HG02981 (cell line): ENCODE measurements around the gene MYCBPAP.

ENCODE experiments used
- ATAC-seq: cut with Tn5 transposase; IDR thresholded peaks from one replicate; pipeline ENCODE4 v1.9.1; 2021; ENCODE audit warnings: mild to moderate bottlenecking, moderate library complexity; ENCODE audit not compliant: unreplicated experiment

MYCBPAP gene

DNA sequence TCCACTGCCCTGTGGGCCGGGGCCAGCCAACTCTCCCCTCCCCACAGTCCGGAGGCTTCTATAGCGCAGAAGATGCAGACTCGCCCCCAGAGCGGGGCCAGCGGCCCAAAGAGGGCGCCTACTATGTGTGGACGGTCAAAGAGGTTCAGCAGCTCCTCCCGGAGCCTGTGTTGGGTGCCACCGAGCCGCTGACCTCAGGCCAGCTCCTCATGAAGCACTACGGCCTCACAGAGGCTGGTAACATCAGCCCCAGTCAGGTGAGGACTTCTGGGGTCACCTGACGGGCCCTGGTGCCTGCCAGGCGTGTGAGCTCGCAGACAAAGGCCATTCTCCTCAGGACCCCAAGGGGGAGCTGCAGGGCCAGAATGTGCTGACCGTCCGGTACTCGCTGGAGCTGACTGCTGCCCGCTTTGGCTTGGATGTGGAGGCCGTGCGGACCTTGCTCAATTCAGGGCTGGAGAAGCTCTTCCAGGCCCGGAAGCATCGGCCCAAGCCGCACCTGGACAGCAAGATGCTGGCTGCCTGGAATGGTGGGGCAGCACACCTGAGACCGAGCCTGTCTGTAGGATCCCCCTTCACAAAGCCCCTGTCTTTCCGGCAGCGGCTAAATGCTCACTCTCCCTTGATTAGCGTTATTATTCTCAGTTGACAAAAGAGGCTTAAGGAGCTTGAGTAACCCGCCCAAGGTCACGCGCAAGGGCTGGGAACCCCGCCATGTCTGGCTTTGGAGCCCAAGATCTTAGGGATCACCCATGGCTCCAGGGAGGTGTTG is 42.6 kb downstream of the MYCBPAP start:
- ATAC-seq, result no peak

DNA sequence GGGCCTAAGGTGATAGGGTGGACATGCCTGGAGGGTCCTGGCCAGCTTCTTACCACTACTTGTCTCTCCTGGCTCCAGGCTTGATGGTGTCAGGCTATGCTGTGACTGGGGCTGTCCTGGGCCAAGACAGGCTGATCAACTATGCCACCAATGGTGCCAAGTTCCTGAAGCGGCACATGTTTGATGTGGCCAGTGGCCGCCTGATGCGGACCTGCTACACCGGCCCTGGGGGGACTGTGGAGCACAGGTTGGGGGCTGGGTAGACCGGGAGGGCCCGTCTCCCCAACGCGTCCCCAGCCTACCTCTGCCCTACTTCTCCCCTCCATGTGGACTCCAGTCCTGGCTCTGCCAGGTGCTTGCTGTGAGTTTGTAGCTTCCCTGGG is 43.2 kb downstream of the MYCBPAP start:
- no peak for ATAC-seq

DNA sequence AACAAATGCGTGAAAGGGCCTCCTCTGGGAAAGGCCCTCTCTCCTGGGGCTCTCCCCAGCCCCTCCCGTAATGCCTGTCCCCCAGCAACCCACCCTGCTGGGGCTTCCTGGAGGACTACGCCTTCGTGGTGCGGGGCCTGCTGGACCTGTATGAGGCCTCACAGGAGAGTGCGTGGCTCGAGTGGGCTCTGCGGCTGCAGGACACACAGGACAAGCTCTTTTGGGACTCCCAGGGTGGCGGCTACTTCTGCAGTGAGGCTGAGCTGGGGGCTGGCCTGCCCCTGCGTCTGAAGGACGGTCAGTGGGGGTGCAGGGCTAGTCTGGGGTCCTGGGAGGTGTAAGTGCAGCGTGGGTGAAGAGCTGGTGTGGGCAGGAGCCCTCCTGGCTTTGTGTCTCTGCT is 43.6 kb downstream of the MYCBPAP start:
- ATAC-seq, result no peak

DNA sequence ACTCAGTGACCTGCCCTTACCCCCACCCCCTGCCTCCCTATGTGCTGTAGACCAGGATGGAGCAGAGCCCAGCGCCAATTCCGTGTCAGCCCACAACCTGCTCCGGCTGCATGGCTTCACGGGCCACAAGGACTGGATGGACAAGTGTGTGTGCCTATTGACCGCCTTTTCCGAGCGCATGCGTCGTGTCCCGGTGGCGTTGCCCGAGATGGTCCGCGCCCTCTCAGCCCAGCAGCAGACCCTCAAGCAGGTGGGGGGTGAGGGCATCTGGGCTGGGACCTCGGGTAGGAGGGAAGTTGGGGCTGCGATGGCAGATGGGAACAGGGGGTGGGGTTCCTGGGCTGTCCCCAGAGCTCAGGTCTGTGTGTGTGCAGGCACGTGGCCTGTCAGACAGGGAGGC is 46.0 kb downstream of the MYCBPAP start:
- ATAC-seq, result no peak

DNA sequence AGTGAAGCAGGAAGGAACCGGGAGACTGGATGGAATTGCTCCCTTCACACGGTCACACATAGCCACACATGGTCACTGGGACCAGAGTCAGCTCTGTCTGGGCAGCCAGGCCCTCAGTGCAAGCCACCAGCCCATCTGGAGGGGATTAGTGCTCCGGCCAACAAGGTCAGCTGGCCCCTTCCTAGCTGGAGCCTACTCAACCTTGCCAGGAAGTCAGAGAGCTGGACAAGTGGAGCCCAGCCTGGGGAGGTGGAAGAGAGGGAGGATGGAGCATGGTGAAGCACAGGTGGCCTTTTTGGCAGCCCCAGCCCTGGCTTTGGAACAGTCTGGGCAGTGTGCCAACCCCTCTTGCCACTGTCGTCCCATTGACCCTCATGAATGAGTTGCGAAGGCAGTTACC is 48.6 kb downstream of the MYCBPAP start:
- ATAC-seq, result no peak

DNA sequence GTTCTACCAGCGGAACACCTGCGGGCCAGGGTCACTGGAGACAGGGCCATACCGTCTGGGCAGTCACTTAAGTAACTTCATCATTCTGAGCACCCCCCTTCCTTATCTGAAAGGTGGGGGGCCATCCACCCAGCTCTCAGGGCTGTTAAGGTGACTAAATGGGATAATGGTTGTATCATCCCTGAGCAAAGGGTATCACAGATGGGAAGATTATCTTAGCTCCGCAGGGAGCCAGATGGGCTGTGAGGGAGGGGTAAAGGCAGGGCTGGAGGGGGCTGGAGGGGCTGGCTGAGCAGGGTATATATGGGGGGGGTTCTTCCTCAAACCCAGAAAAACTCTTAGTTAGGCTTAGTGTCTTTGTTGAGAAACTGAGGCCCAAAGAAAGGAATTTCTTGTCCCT is 49.4 kb downstream of the MYCBPAP start:
- ATAC-seq, result no peak

DNA sequence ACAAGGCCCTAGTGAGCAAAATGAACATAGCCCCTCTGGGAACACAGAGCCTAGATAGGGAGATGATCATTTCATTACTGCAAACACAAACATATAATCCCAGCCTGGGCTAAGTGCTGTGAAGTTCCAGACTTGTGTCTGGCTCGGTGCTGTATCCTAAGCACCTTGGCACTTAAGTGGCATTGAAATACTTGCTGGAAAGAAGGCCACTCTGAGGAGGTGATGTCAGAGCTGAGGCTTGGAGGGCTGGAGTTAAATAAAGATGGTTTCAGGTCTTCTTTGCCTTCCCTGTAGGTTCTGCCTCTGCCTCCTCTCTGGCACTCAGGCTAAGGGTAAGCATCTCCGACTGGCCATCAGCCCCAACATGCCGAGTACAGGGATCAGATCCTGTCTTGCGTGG is 49.9 kb downstream of the MYCBPAP start:
- no peak for ATAC-seq

DNA sequence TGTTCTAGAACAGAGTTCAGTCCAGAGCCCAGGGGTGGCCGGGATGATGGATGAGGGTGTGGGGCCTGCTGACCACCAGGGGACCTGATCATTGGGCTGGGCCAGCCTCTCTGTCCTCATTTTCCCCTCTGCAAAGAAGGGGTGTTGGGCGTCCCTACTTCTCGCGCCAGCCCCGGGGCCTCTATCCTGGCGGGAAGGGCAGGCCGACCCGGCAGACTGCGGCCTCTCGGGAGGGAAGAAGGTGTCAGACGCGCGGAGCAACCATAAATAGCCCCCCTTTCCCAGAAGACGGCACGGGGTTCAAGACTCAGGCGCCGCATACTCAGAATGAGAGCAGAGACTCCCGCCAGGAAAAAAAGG is 50.3 kb downstream of the MYCBPAP start:
- no peak for ATAC-seq

DNA sequence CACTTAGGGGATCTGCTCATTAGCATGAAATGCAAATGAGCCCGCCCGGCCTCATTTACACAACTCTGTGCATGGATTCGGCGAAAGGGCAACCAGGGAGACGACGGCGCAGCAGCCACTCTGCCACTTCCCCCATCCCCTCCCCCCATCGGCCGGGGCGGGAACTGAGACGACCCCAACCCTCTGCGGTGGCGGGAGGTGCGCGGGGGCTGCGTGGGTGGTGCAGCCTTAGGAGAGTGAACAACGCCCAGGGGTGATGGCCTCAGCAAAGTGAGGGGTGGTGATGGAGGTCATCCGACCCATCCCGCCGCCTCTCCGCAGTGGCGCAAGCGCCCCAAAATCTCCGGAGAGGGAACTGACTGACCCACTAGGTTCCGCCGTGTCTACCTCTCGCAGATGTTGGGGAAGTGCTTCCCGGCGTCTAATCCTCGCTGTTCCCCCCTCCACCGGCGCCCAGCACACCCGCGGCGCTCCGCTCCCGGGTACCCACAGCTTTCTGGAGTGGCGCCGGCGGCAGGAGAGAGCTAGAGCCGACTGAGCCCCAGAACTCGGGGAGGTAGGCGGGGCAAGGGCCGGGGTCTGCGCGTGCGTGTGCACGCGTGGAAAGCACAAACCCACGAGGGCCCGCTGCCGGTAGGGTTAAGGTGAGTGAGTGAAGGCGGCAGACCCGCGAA is 50.8 kb downstream of the MYCBPAP start:
- no peak for ATAC-seq

DNA sequence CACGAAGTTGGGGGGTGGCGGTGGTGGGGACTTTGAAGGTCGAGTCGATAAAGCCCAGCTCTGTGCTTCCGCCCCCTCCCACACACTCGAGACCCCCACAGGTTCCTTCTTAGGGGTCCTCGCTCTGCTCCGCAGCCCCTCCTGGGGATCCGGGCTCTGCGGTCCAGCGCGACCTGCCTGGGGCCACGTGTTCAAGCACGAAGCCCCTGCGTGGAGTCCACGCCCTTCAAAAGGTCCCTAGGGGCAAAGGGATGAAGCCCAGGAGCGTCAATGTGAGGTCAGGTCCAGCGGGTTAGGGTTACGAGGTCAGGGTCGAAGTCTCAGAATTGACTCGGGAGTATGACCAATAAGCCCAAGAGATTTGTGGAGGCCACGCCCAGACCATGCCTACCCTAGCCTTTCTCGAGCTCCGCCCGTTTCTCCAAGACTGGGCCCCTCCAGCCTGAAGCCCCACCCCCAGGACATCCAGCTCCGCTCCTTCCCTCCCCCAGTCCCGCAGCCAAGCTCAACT is 51.5 kb downstream of the MYCBPAP start:
- ATAC-seq, result no peak

DNA sequence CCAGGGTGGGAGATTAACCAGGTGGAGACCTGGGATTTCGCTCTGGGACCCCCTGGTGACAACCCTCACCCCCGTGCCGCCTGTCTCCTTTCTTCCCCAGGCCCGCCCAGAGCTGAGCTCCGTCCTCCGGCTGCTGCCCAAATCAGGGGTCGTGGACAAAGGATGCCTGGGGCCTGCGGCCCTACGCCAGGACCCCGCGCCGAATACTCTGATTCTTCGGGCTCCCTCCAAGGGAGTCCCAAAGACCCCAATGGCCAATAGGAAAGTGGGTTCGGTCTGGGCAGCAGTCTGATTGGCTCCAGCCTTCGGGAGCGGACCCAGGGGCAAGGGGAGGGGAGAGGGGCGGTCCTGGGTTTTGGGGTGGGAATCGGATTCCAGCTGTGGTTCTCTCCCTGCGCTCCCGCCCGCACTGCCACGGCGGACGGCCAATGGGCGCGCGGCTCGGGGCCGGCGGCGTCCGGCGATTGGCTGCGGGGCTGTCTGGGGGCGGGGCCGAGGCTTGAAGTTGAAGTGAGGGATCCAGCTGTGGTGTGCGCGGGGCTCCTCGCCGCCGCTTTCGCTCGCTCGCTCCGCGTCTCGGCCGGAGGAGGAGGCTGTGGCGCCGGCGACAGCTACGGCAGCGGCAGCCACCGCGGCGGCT is 52.1 kb downstream of the MYCBPAP start, which contains the start of gene CACNA1G:
Gene CACNA1G (plus strand): TSS at position 531 of the 640 bp plus-strand sequence. CDS start 745 bp downstream, outside the sequence.
- peak; percentile 89 for ATAC-seq

DNA sequence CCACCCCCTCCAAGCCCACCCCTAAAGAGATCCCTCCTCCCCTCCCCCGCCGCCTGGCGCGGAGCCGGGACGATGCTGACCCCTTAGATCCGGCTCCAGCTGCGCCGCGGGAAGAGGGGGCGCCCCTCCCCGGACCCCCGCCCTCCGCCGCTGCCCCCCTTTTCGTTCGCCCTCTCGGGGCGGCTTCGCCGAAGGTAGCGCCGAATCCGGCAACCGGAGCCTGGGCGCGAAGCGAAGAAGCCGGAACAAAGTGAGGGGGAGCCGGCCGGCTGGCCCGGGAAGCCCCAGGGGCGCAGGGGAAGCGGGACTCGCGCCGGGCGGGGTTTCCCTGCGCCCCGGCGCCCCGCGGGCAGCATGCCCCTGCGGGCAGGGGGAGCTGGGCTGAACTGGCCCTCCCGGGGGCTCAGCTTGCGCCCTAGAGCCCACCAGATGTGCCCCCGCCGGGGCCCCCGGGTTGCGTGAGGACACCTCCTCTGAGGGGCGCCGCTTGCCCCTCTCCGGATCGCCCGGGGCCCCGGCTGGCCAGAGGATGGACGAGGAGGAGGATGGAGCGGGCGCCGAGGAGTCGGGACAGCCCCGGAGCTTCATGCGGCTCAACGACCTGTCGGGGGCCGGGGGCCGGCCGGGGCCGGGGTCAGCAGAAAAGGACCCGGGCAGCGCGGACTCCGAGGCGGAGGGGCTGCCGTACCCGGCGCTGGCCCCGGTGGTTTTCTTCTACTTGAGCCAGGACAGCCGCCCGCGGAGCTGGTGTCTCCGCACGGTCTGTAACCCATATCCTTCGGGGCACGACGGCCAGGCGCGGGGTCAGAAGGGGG is 52.9 kb downstream of the MYCBPAP start:
- ATAC-seq, result no peak

DNA sequence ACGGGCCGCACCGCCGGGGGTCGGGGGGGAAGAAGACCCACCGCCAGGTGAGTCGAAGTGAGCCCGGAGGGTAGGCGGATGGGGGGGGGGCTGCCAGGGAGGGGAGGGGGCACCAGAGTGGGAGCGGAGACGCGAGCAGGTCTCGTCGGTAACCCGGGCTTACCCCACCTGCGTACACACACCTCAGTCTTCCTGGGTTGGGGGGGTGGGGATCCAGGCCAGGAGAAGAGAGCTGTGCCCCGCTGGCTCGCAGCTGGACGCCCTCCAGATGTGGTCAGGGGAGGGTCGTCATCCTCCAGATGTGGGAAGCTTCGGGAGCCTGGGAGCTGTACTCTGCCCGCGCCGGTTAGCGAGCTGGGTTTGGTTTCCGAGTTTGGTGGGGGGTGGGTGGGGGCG is 53.5 kb downstream of the MYCBPAP start:
- ATAC-seq, result no peak

DNA sequence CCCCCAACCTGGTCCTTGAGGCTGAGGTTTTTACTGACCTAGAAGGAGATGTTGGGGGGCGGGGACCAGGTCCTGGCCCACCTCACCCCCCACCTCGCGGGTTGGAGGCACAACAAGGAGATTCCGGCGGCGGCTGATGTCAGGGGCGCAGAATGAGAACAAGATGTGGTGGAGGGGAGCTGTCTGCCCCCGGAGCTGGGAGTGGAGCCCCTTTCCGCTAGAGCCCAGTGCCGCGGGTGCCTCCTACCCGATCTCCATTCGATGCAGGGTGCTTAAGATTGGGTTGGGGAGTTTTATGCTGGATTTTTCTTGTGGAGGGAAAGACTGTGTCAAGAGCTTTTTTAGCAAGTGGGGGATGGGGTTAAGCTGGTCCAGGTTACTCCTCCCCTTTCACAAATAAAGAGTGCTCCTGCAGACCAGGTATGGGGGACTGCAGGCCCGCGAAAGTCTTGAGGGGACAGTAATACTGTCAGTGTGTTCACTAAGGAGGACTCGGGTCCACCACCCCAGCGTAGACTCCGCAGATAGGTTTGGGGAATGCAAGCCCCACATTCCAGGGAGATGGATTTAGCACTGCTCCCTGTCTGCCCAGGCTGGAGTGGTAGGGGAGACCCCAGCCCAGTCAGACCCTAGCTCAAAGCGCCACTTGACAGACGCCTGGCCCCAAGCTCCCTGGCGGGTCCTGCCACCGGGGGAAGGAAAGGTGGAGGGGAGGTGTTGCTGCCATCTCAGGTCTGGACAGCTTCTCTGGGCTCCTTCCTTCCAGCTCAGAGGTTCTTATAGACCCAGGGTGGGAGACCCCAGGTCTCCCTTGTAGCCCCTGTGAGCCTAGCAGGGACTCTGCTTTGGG is 54.2 kb downstream of the MYCBPAP start:
- ATAC-seq, result no peak

DNA sequence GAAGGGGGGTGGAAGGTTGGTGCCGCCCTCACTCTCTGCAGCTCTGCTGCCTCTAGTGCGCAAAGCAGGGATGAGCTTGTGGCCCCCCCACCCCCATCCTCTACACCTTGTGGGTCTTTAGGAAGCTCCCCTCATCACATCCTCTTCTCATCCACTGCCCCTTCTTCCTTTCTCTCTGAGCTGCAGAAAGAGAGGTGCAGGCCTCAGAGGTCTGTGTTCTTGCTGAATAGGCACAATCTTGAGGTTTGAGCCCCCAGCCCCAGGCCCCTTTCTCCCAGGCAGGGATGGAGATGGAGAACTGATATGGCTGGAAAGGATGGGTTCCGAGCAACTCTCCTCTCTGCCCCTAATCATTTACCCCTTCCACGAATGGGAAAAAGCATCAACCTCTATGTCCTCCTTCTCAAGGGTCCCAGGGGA is 54.9 kb downstream of the MYCBPAP start:
- no peak for ATAC-seq

DNA sequence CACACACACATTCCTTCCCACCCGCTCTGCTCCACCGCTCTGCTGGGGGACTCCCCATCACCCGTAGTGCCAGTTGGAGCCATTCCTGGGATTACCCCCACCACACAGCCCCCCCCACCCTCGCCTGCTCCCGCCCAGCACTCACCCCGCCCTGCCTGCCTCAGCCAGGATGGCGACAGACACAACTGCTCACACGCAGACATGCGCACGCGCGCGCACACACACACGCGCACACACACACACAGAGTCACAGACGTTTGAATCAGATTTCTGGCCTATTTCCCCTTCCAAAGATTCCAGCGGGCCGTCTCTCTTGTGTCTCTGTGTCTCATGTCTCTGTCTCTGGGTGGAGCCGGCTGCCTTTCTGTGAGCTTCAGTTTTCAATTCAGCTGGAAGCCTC is 56.7 kb downstream of the MYCBPAP start:
- no peak for ATAC-seq

DNA sequence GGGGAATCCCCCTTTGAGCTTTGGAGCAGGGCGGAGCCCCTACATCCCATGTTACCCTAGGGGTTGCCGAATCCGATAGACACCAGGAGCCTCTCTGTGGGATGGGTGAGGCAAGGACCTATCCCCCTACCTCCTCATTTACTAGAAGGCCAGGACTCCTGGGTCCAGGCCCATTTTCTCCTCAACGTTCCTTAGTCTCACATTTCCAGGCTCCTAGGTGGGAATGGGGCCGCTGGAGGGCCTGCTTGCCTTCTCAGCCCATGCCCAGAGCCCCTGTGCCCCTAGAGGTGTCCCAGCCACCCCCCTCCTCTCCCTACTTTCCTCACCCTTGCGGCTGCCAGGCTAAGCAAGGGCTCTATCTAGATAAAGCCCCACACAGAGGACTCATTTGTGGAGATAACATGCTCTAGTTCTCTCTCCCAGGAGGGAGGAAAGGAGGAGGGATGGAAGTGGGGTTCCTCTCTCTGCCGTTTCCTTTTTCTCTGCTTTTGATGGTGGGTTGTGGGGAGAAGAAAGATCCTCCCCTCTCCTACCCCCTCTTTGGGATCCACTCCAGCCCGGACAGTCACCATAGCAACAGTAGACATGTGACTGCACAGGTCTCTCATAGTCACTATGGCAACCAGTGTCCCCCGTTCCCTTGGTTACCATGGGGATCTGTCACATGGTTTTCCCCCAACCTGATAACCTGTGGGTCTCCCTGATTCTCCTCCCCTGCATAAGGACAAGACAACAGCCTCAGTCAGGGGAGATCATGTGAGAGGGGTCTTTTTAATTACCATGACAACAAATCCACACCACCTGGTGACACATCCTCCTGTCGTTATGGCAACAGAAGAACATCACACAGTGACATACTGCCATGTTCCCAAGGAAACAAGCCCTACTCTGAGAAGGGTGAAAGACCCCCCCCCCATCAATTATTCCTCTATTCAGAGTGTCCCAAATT is 57.4 kb downstream of the MYCBPAP start:
- no peak for ATAC-seq

DNA sequence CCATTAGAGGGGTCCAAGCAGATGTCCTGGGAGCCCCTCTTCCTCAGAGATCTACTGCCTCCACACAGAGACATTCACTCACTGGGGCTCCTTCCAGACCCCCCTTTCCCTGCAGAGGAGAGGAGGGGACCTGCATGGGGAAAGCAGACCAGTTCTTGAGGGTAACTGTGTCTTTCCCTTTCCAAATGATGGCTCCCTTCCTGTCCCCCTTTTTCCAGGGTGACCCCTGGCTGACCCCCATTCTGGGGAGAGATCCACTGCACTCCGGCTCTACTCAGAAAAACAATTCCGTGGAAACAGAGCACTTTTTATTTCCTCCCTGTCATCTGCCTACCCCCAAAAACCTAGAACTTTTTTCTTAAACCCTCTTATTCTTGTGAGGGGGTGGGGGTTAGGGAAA is 58.6 kb downstream of the MYCBPAP start:
- no peak for ATAC-seq

DNA sequence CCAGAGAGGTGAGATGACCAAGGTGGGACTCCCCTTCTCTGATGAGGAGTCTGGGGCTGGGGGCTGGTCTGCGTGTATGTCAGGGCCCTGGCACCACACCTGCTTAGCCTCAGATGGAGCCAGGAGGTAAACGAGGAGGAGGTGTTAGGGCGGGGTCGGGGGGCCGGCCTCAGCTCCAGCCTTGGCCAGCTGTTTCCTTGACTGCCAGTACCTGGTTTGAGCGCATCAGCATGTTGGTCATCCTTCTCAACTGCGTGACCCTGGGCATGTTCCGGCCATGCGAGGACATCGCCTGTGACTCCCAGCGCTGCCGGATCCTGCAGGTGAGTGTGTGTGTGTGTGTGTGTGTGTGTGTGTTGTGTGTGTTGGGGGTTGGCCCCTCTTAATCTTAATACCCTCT is 60.4 kb downstream of the MYCBPAP start:
- no peak for ATAC-seq
